Transverse colon (tissue), 4 donors: ENCODE measurements around the gene GMPR2. TPM values are rescaled to one million over a fixed set of nuclear protein-coding genes. Genes with fewer than 3 reads are reported as not detected.

ENCODE experiments used
- DNase-seq: peaks from one replicate; pipeline ENCODE4 v3.0.0-alpha.2; 2019
- H3K27ac ChIP-seq, 4 donors: fragments of 200-600 bp; sonication (generic); 2 replicates each; pipeline ENCODE4 v1.5.1; 2016 to 2018; ENCODE audit warnings: inconsistent platforms in 4 of 4
- H3K27me3 ChIP-seq: fragments of 200-600 bp; sonication (generic); 2 replicates; pipeline ENCODE4 v1.5.1; 2017; ENCODE audit warnings: inconsistent platforms
- H3K36me3 ChIP-seq, 4 donors: fragments of 200-600 bp; sonication (generic); 2 replicates each; pipeline ENCODE4 v1.5.1; 2017 to 2019; ENCODE audit warnings: inconsistent platforms in 4 of 4
- H3K4me1 ChIP-seq, 4 donors: fragments of 200-600 bp; sonication (generic); 2 replicates each; pipeline ENCODE4 v1.5.1; 2017 to 2020; ENCODE audit warnings: inconsistent platforms in 4 of 4
- H3K4me3 ChIP-seq, 4 donors: fragments of 200-600 bp; sonication (generic); 1 replicate in 1 of 4; 2 replicates in 3 of 4; pipeline versions ENCODE4 v1.5.1 to v1.6.1; 2017 to 2019; ENCODE audit warnings: inconsistent platforms in 4 of 4
- H3K9me3 ChIP-seq, 2 donors: fragments of 200-600 bp; sonication (generic); 2 replicates each; pipeline ENCODE4 v1.5.1; 2017 to 2019; ENCODE audit warnings: inconsistent platforms in 2 of 2
- EP300 ChIP-seq: sonication (generic); formaldehyde crosslinking; IDR thresholded peaks from one replicate; pipeline ENCODE4 v1.6.1; 2017; ENCODE audit warnings: antibody characterized with exemption, low read depth
- POLR2A ChIP-seq: fragments of 450-650 bp; IDR thresholded peaks from one replicate; pipeline ENCODE4 v1.6.1; 2016; ENCODE audit warnings: antibody characterized with exemption, mild to moderate bottlenecking, moderate library complexity
- POLR2AphosphoS5 ChIP-seq, 3 donors: sonication (generic); formaldehyde crosslinking; IDR thresholded peaks; one replicate each; pipeline ENCODE4 v1.6.1; 2016; ENCODE audit warnings: antibody characterized with exemption in 3 of 3
- WGBS, 2 donors: methylation state at CpG; one replicate each; pipeline ENCODE4 v1.1.5; 2018; ENCODE audit warnings: low coverage in 1 of 2; 5-methylcytosine and 5-hydroxymethylcytosine counted together
- in situ Hi-C, 4 donors: fragments of 200-750 bp; cut with MboI; loops; one replicate each; pipeline versions ENCODE4 v1.15.0 to v1.15.1; 2017; ENCODE audit warnings: low sequenced_read_pairs in 3 of 4, low pct_ligation_motif_present in 1 of 4, low pct_unique_long_range_greater_than_20kb in 1 of 4
- intact Hi-C: fragments of 100-400 bp; cut with DNase I; formaldehyde crosslinking; loops from one replicate; pipeline ENCODE4 v1.15.1; 2023; ENCODE audit warnings: low total_unique reads
- total RNA-seq, 4 donors: library from RNA; depleted of rRNA; stranded (reverse); fragments of >200 nt; gene quantifications; one replicate each; pipeline ENCODE4 v1.1.0, GENCODE V29; 2016
- TF ChIP-seq, protein P1 (sequence below), 5 experiments: fragments of 200-600 bp in 3 of 5; fragments of 450-650 bp in 2 of 5; sonication (generic) in 3 of 5; IDR thresholded peaks; 1 replicate in 2 of 5; 2 replicates in 3 of 5; pipeline ENCODE4 v1.5.1; 2016 to 2017; ENCODE audit warnings: antibody characterized with exemption in 5 of 5, inconsistent platforms in 3 of 5, mild to moderate bottlenecking in 2 of 5, moderate library complexity in 1 of 5

The GMPR2 gene
- total RNA-seq, 4 donors from 2014 or later, result 4.2 to 72.5 (median 46.3) TPM

DNA sequence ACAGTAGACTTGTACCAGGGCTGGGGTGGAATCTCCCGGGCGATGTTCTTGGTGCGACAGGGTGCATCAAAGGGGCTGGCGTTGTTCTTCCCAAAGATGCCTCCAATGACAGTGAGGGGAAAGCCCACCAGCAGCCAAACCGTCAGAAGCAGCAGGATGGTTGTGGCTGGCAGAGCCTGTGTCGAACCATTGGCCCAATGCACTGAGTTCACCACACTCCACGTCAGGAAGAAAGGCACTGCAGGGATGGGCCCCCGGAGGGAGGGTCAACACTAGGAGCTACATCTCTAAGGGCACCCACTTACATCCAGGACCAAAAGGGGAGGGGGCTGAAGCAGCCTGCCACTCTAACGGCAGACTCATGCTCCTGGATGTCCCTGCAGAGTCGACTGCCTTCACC lies 42.3 kb upstream of the GMPR2 start:
- TF ChIP-seq EP300 (no peak), POLR2AphosphoS5 (IDR thresholded peaks at IDR 0.05) (no peak), POLR2A (no peak)
- TF ChIP-seq, protein P1, sequence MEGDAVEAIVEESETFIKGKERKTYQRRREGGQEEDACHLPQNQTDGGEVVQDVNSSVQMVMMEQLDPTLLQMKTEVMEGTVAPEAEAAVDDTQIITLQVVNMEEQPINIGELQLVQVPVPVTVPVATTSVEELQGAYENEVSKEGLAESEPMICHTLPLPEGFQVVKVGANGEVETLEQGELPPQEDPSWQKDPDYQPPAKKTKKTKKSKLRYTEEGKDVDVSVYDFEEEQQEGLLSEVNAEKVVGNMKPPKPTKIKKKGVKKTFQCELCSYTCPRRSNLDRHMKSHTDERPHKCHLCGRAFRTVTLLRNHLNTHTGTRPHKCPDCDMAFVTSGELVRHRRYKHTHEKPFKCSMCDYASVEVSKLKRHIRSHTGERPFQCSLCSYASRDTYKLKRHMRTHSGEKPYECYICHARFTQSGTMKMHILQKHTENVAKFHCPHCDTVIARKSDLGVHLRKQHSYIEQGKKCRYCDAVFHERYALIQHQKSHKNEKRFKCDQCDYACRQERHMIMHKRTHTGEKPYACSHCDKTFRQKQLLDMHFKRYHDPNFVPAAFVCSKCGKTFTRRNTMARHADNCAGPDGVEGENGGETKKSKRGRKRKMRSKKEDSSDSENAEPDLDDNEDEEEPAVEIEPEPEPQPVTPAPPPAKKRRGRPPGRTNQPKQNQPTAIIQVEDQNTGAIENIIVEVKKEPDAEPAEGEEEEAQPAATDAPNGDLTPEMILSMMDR (IDR thresholded peaks at IDR 0.05), result no peak

DNA sequence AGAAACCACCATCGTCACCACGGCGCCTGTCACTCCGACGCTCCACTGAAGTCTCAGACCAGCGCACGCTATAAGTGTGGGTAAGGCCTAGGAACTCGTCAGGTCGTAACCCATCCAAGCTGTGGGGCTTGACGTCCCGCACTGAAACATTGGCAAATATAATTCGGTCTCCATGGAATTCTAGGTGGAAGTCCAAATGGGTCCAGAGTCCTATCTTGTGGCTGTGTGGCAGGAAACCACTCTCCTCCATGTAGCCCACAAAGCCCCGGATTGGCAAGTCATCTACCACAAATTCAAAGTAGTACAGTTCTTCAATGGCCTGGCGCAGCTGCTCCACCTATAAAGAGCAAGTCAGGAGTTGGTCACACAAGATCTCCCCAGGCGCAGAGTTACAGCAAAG lies 39.8 kb upstream of the GMPR2 start:
- intact Hi-C loops, result no loop called here

More for the DNA sequence above, 42.3 kb upstream of the GMPR2 start:
- no peak for DNase-seq
- intact Hi-C loops (no loop called here), in situ Hi-C loops (no loop called here)
- Histone ChIP-seq H3K4me3 (no peak overlapping the region), H3K36me3 (no peaks in the 10 kb centered on the region), H3K27ac (no peak overlapping the region), H3K4me1 (peaks cover 20 to 30% (median 21%) of the 10 kb centered on the region in 4 donors), H3K9me3 (no peaks in the 10 kb centered on the region), H3K27me3 (no peaks in the 10 kb centered on the region)
- WGBS, 2 donors, result 87 to 95% methylated on average over 4 to 10 of the region's 10 CpGs

DNA sequence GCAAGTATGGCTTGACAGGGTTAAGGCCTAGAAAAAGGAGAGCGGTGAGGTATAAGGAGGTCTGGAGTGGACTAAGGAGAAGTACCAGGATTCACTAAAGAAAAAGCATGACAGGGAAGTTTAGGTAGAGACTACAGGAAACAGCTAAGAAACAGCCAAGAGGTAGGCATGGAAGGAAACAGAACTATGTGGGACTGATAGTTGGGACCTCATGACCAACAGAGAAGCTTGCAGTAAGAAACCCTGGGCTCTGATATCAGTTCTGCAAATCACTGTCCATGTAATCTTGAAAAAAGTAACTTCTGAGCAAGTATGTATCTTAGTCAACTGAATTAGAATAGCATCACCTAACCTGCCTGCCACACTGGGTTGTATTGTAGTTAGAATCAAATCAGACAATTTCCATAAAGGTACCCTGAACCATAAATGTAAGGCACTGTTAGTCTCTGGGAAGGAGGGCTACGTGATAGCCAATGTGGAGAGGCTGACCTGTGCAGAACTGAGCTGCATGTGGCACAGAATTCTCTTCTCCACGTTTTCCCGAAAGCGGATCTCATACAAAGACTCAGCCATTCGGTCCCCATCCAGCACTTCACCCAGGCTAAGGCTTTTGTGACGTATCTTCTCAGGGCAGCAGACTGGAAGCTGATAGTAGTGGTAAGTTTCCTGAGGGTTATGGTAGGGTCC lies 38.4 kb upstream of the GMPR2 start:
- H3K9me3 ChIP-seq, result no peaks in the 10 kb centered on the region
- no peak for DNase-seq
- H3K27me3 ChIP-seq, result no peaks in the 10 kb centered on the region
- WGBS, 2 donors, result 84 to 94% methylated on average over 2 to 7 of the region's 7 CpGs
- peak overlapping the region in 3 of 4 donors; percentile 72 to 98 (median 81) for H3K4me3 ChIP-seq
- H3K36me3 ChIP-seq, result no peaks in the 10 kb centered on the region
- H3K4me1 ChIP-seq, result peaks cover 20 to 38% (median 25%) of the 10 kb centered on the region in 4 donors
- in situ Hi-C loops, result no loop called here
- TF ChIP-seq EP300 (no peak), POLR2A (no peak), POLR2AphosphoS5 (IDR thresholded peaks at IDR 0.05) (no peak)
- TF ChIP-seq, protein P1 (IDR thresholded peaks at IDR 0.05), result no peak
- peak overlapping the region; percentile 96 to 98 (median 96) for H3K27ac ChIP-seq
- intact Hi-C loops, result no loop called here

More for the DNA sequence above, 39.8 kb upstream of the GMPR2 start:
- Histone ChIP-seq H3K36me3 (no peaks in the 10 kb centered on the region), H3K4me3 (no peak overlapping the region), H3K27me3 (no peaks in the 10 kb centered on the region), H3K4me1 (peaks cover 18 to 39% (median 26%) of the 10 kb centered on the region in 4 donors), H3K9me3 (no peaks in the 10 kb centered on the region), H3K27ac (no peak overlapping the region)
- no peak for DNase-seq
- 93% methylated on average over 15 of the region's 15 CpGs; no CpG with 5 or more reads in 1 of the 2 donors for WGBS, 2 donors
- TF ChIP-seq, protein P1 (IDR thresholded peaks at IDR 0.05), result no peak
- TF ChIP-seq POLR2AphosphoS5 (IDR thresholded peaks at IDR 0.05) (no peak), EP300 (no peak), POLR2A (no peak)
- in situ Hi-C loops, result no loop called here

DNA sequence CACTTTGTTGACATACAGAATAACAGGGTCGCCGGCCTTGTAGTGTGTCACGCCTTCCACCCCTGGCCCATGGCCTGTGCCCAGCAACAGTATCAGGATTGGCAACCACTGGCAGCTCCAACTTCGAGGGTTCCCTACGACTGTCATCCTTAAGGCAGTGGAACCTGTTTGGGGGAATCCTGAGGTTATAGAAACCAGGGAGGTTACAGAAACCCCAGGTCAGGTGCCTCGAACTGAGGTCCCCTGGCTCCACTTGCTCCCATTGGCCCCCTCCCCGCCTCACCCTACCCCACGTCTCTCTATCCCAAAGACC lies 37.9 kb upstream of the GMPR2 start:
- H3K4me1 ChIP-seq, result peaks cover 20 to 37% (median 25%) of the 10 kb centered on the region in 4 donors
- no peaks in the 10 kb centered on the region for H3K27me3 ChIP-seq
- intact Hi-C loops, result no loop called here
- WGBS, 2 donors, result 19 to 50% methylated on average over 3 to 8 of the region's 8 CpGs
- no peaks in the 10 kb centered on the region for H3K36me3 ChIP-seq
- TF ChIP-seq POLR2A (no peak), EP300 (no peak), POLR2AphosphoS5 (IDR thresholded peaks at IDR 0.05) (no peak)
- in situ Hi-C loops, result no loop called here
- no peak for DNase-seq
- no peaks in the 10 kb centered on the region for H3K9me3 ChIP-seq
- H3K27ac ChIP-seq, result peak overlapping the region; percentile 96 to 98 (median 96)
- H3K4me3 ChIP-seq, result peak overlapping the region; percentile 72 to 98 (median 86)
